Transverse colon (tissue), 4 donors: ENCODE data around the gene MSH3.

ENCODE experiments used
- EP300 ChIP-seq: sonication (generic); formaldehyde crosslinking; IDR thresholded peaks from one replicate; pipeline ENCODE4 v1.6.1; 2017; ENCODE audit warnings: antibody characterized with exemption, low read depth
- POLR2A ChIP-seq: fragments of 450-650 bp; IDR thresholded peaks from one replicate; pipeline ENCODE4 v1.6.1; 2016; ENCODE audit warnings: antibody characterized with exemption, mild to moderate bottlenecking, moderate library complexity
- POLR2AphosphoS5 ChIP-seq, 3 donors: sonication (generic); formaldehyde crosslinking; IDR thresholded peaks; one replicate each; pipeline ENCODE4 v1.6.1; 2016; ENCODE audit warnings: antibody characterized with exemption in 3 of 3
- TF ChIP-seq, protein P1 (sequence below), 5 experiments: fragments of 200-600 bp in 3 of 5; fragments of 450-650 bp in 2 of 5; sonication (generic) in 3 of 5; IDR thresholded peaks; 1 replicate in 2 of 5; 2 replicates in 3 of 5; pipeline ENCODE4 v1.5.1; 2016 to 2017; ENCODE audit warnings: antibody characterized with exemption in 5 of 5, inconsistent platforms in 3 of 5, mild to moderate bottlenecking in 2 of 5, moderate library complexity in 1 of 5

DNA sequence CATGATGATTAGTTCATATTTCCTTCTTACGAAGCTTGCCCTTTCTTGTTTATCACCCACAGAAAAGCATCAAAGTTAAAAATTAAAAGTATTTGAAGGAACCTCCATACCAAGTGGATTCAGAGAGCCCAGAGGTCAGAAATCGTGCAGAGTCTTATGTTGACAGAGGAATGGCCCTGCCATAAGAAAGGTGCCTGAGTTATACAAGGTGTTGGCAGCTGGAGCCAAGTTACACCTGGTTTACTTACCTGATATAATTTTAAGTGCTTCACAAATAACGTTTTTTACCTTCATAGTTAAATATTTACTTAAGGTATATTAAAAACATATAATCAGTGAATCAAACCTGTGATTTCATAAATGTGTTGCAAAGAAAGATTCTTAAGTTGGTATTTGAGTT lies 42.6 kb downstream of the MSH3 start:
- TF ChIP-seq, protein P1, sequence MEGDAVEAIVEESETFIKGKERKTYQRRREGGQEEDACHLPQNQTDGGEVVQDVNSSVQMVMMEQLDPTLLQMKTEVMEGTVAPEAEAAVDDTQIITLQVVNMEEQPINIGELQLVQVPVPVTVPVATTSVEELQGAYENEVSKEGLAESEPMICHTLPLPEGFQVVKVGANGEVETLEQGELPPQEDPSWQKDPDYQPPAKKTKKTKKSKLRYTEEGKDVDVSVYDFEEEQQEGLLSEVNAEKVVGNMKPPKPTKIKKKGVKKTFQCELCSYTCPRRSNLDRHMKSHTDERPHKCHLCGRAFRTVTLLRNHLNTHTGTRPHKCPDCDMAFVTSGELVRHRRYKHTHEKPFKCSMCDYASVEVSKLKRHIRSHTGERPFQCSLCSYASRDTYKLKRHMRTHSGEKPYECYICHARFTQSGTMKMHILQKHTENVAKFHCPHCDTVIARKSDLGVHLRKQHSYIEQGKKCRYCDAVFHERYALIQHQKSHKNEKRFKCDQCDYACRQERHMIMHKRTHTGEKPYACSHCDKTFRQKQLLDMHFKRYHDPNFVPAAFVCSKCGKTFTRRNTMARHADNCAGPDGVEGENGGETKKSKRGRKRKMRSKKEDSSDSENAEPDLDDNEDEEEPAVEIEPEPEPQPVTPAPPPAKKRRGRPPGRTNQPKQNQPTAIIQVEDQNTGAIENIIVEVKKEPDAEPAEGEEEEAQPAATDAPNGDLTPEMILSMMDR (IDR thresholded peaks at IDR 0.05): no peak
- TF ChIP-seq POLR2A (no peak), EP300 (no peak), POLR2AphosphoS5 (IDR thresholded peaks at IDR 0.05) (no peak)
